Measurements from ENCODE around the gene MYOF. TPM values are rescaled to one million over a fixed set of nuclear protein-coding genes. Genes with fewer than 3 reads are reported as not detected.

The MYOF gene
- total and polyA plus RNA-seq, 2 of the 8 experiments (the other 6 are each of a cell fraction or from before 2014, with no cell fraction given), result 0.98 to 2.3 TPM

- TF ChIP-seq POU5F1 (IDR thresholded peaks at IDR 0.05; ENCODE audit: low read depth, low read length), result no peak
- no peak for TF ChIP-seq MAFK (IDR thresholded peaks at IDR 0.05; ENCODE audit: low read depth, low read length)
- no peak for TF ChIP-seq USF2 (IDR thresholded peaks at IDR 0.05; ENCODE audit: low read length)
Observed at GRCh38 chr10:93509816-93510215, 27.7 kb upstream of the MYOF start (continued).
